HepG2 (cell line): ENCODE measurements around the gene TMEM19. TPM values are rescaled to one million over a fixed set of nuclear protein-coding genes. Genes with fewer than 3 reads are reported as not detected.

Experiments used
- ATAC-seq: fragments of 200-7000 bp; cut with Tn5 transposase; 3 replicates; pipeline ENCODE4 v1.9.1; 2020; ENCODE audit warnings: mild to moderate bottlenecking, moderate library complexity
- BruUV-seq: library from RNA; stranded (reverse); fragments of 400-500 nt; replicated peaks from 2 replicates; lab custom pipeline; 2021; lab: Mats Ljungman, UMichigan
- CTCF ChIA-PET: fragments of 300-600 bp; formaldehyde crosslinking; extraction: SDS; loops from one replicate; lab custom pipeline; 2021; ENCODE audit warnings: low total read pairs, inconsistent platforms, low intra/inter-chr PET ratio; lab: Yijun Ruan, JAX
- POLR2A ChIA-PET: fragments of 350-600 bp; sonication (Branson Sonifier 250); formaldehyde crosslinking; loops from one replicate; lab custom pipeline; 2020; ENCODE audit warnings: antibody characterized with exemption, inconsistent platforms; lab: Yijun Ruan, JAX
- DNase-seq: peaks from one replicate; pipeline ENCODE4 v3.0.0-alpha.2; 2015; ENCODE audit warnings: low spot score
- FAIRE-seq: peaks from 3 replicates; lab custom pipeline; 2011; peaks lifted over from hg19 to GRCh38; lab: Jason Lieb, UNC
- H2AFZ ChIP-seq: one replicate; pipeline ENCODE4 v1.6.1; 2011; ENCODE audit warnings: low read length, inconsistent platforms
- H3K27ac ChIP-seq: fragments of 300-600 bp; 3 replicates; pipeline ENCODE4 v1.8.0; 2011; ENCODE audit warnings: mixed run types, mild to moderate bottlenecking, mixed read lengths, low read length, inconsistent platforms; ENCODE audit not compliant: insufficient read depth; ENCODE audit errors: extremely low read length
- H3K27me3 ChIP-seq, 2 experiments: fragments of 200-600 bp in 1 of 2; 2 replicates in 1 of 2; 3 replicates in 1 of 2; pipeline versions ENCODE4 v1.6.0 to v1.8.0; 2011; ENCODE audit warnings: low read length in 2 of 2, mild to moderate bottlenecking in 2 of 2, moderate library complexity in 2 of 2, inconsistent platforms in 1 of 2; ENCODE audit not compliant: insufficient read depth in 2 of 2, control insufficient read depth in 1 of 2
- H3K36me3 ChIP-seq, 2 experiments: fragments of 200-600 bp in 1 of 2; replicated peaks in 1 of 2; 2 replicates in 1 of 2; 3 replicates in 1 of 2; pipeline versions ENCODE4 v1.5.1 to v1.8.0; 2011; ENCODE audit warnings: low read length in 2 of 2, inconsistent platforms in 1 of 2; ENCODE audit not compliant: insufficient read depth in 2 of 2, control insufficient read depth in 1 of 2
- H3K4me1 ChIP-seq: 2 replicates; pipeline ENCODE4 v1.5.1; 2012; ENCODE audit warnings: low read length, inconsistent platforms; ENCODE audit not compliant: insufficient read depth
- H3K4me2 ChIP-seq: 2 replicates; pipeline ENCODE4 v1.6.0; 2011; ENCODE audit warnings: low read depth, low read length, inconsistent platforms
- H3K4me3 ChIP-seq, 3 experiments: fragments of 200-600 bp in 1 of 3; sonication (generic), shearing (Covaris generic) in 1 of 3; replicated peaks in 1 of 3; 2 replicates each; pipeline ENCODE4 v1.5.1; 2011 to 2016; ENCODE audit warnings: low read length in 3 of 3, inconsistent platforms in 2 of 3, low read depth in 2 of 3, mild to moderate bottlenecking in 2 of 3, control low read depth in 1 of 3, mixed read lengths in 1 of 3; ENCODE audit not compliant: insufficient read depth in 1 of 3
- H3K79me2 ChIP-seq: one replicate; pipeline ENCODE4 v1.6.1; 2011; ENCODE audit warnings: low read length, inconsistent platforms; ENCODE audit not compliant: insufficient read depth
- H3K9ac ChIP-seq: 2 replicates; pipeline ENCODE4 v1.6.0; 2011; ENCODE audit warnings: mild to moderate bottlenecking, low read depth, low read length, inconsistent platforms; ENCODE audit not compliant: insufficient read depth
- H3K9me3 ChIP-seq: 2 replicates; pipeline ENCODE4 v1.5.1; 2012; ENCODE audit warnings: mild to moderate bottlenecking, low read length
- H4K20me1 ChIP-seq: 2 replicates; pipeline ENCODE4 v1.6.0; 2011; ENCODE audit warnings: inconsistent platforms, mild to moderate bottlenecking, low read length, moderate library complexity; ENCODE audit not compliant: insufficient read depth
- BRCA1 ChIP-seq: sonication (generic); formaldehyde crosslinking; IDR thresholded peaks from 2 replicates; pipeline ENCODE4 v1.4.0; 2020; ENCODE audit warnings: missing genetic modification reagents
- GTF2F1 ChIP-seq: fragments of 150-350 bp; IDR thresholded peaks from 2 replicates; pipeline ENCODE4 v1.6.1; 2014; ENCODE audit warnings: low read length
- NFATC3 ChIP-seq: sonication (generic); formaldehyde crosslinking; IDR thresholded peaks from 2 replicates; pipeline ENCODE4 v1.5.1; 2020; ENCODE audit warnings: mild to moderate bottlenecking, missing genetic modification reagents
- RFXAP ChIP-seq: sonication (generic); formaldehyde crosslinking; IDR thresholded peaks from 2 replicates; pipeline ENCODE4 v1.4.0; 2020; ENCODE audit warnings: missing genetic modification reagents, borderline replicate concordance
- SP5 ChIP-seq: IDR thresholded peaks from 2 replicates; pipeline ENCODE4 v1.6.1; 2016; ENCODE audit warnings: low read depth, borderline replicate concordance
- ZGPAT ChIP-seq: IDR thresholded peaks from 2 replicates; pipeline ENCODE4 v1.6.1; 2016; ENCODE audit warnings: mild to moderate bottlenecking
- ZNF326 ChIP-seq: sonication (generic); formaldehyde crosslinking; IDR thresholded peaks from 2 replicates; pipeline ENCODE4 v1.4.0; 2020; ENCODE audit warnings: missing genetic modification reagents, borderline replicate concordance
- ZNF563 ChIP-seq: sonication (generic); formaldehyde crosslinking; IDR thresholded peaks from 2 replicates; pipeline ENCODE4 v1.8.0; 2022; ENCODE audit warnings: mild to moderate bottlenecking, moderate library complexity, missing genetic modification reagents
- ZNF841 ChIP-seq: sonication (generic); formaldehyde crosslinking; IDR thresholded peaks from 2 replicates; pipeline ENCODE4 v1.8.1; 2023; ENCODE audit warnings: missing genetic modification reagents, borderline replicate concordance
- WGBS: methylation state at CpG from one replicate; pipeline ENCODE4 v1.1.6; 2017; ENCODE audit warnings: low lambda C conversion rate; 5-methylcytosine and 5-hydroxymethylcytosine counted together
- in situ Hi-C: cut with HindIII; loops from 2 replicates; pipeline ENCODE4 v1.10.0; 2017; ENCODE audit warnings: low pct_unique_long_range_greater_than_20kb; ENCODE audit not compliant: extremely low pct_ligation_motif_present
- intact Hi-C: fragments of 100-400 bp; cut with micrococcal nuclease; formaldehyde crosslinking; loops from one replicate; pipeline ENCODE4 v1.10.0; 2022; ENCODE audit not compliant: unreplicated experiment
- polyA plus RNA-seq, 8 experiments: library from polyadenylated mRNA; depleted of rRNA in 3 of 8; stranded (reverse) in 7 of 8; unstranded in 1 of 8; fragments of >200 nt; fragmentation: Illumina TruSeq in 4 of 8; extraction: Trizol in 4 of 8; gene quantifications; 2 replicates each; pipeline versions ENCODE4 v1.2.1 to v1.2.3, GENCODE V29; 2011 to 2016; ENCODE audit warnings: low read depth in 4 of 8, missing spikeins in 1 of 8, mixed read lengths in 1 of 8; ENCODE audit not compliant: insufficient read depth in 1 of 8
- total RNA-seq, 5 experiments: library from RNA; depleted of rRNA; stranded (reverse); fragments of >200 nt; fragmentation: Illumina TruSeq; extraction: Trizol; gene quantifications; 2 replicates each; pipeline ENCODE4 v1.2.3, GENCODE V29; 2016; ENCODE audit warnings: low read depth in 1 of 5
- TF ChIP-seq, protein P1 (sequence below): sonication (generic); formaldehyde crosslinking; IDR thresholded peaks from 2 replicates; pipeline ENCODE4 v1.5.0; 2020; ENCODE audit warnings: mild to moderate bottlenecking, missing genetic modification reagents
- TF ChIP-seq, protein P2 (sequence below): fragments of 450-650 bp; IDR thresholded peaks from 2 replicates; pipeline ENCODE4 v1.6.1; 2017

TMEM19 gene
- total and polyA plus RNA-seq, 2 of the 13 experiments (the other 11 are each of a cell fraction or from before 2014, with no cell fraction given) = 16.9 to 22.5 TPM

- TF ChIP-seq, protein P1, sequence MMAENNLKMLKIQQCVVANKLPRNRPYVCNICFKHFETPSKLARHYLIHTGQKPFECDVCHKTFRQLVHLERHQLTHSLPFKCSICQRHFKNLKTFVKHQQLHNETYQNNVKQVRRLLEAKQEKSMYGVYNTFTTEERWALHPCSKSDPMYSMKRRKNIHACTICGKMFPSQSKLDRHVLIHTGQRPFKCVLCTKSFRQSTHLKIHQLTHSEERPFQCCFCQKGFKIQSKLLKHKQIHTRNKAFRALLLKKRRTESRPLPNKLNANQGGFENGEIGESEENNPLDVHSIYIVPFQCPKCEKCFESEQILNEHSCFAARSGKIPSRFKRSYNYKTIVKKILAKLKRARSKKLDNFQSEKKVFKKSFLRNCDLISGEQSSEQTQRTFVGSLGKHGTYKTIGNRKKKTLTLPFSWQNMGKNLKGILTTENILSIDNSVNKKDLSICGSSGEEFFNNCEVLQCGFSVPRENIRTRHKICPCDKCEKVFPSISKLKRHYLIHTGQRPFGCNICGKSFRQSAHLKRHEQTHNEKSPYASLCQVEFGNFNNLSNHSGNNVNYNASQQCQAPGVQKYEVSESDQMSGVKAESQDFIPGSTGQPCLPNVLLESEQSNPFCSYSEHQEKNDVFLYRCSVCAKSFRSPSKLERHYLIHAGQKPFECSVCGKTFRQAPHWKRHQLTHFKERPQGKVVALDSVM = no peak
- TF ChIP-seq ZNF326 (CRISPR knock-in tag) (no peak), NFATC3 (CRISPR knock-in tag) (no peak), ZNF563 (CRISPR knock-in tag) (no peak)
- TF ChIP-seq, all 625 proteins: peak for 0
These were observed 45.6 kb upstream of the TMEM19 start (continued) for GRCh38 chr12:71640316-71640715.

DNA sequence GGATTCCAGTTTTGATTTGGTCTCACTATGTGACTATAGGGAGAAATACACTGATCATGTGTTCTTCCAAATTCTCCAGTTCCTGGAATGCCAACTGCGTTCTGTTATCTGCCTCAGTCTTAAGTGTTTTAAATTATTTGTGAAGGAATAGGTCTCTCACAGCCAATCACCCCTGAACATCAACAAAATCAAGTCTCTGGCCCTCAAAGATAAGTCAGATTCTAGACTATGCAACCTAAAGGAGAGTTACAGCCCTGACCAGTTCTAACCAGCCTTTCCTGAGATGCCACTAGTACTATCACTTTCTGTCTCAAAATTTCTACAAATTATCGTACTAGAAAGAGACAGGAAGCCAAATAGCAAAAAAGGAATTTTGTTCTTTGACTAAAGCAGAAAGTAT is 44.5 kb upstream of the TMEM19 start:
- H3K4me3 ChIP-seq = no peak overlapping the region
- WGBS = 95% methylated on average over 2 of the region's 2 CpGs
- H3K9ac ChIP-seq = no peak overlapping the region
- H3K36me3 ChIP-seq = peaks cover 8 to 63% of the 10 kb centered on the region in 2 experiments
- no peaks in the 10 kb centered on the region for H4K20me1 ChIP-seq
- H3K9me3 ChIP-seq = no peaks in the 10 kb centered on the region
- no peak for FAIRE-seq
- no peaks in the 10 kb centered on the region for H3K27me3 ChIP-seq
- in situ Hi-C loops = no loop called here
- no peak overlapping the region for H3K4me2 ChIP-seq
- no peak for TF ChIP-seq ZGPAT (CRISPR knock-in tag)
- no peak for TF ChIP-seq BRCA1
- no peak for TF ChIP-seq ZNF841 (CRISPR knock-in tag)
- TF ChIP-seq RFXAP (CRISPR knock-in tag) = no peak
- no peak for TF ChIP-seq SP5 (CRISPR knock-in tag)
- no peak for TF ChIP-seq GTF2F1
- TF ChIP-seq, protein P2, sequence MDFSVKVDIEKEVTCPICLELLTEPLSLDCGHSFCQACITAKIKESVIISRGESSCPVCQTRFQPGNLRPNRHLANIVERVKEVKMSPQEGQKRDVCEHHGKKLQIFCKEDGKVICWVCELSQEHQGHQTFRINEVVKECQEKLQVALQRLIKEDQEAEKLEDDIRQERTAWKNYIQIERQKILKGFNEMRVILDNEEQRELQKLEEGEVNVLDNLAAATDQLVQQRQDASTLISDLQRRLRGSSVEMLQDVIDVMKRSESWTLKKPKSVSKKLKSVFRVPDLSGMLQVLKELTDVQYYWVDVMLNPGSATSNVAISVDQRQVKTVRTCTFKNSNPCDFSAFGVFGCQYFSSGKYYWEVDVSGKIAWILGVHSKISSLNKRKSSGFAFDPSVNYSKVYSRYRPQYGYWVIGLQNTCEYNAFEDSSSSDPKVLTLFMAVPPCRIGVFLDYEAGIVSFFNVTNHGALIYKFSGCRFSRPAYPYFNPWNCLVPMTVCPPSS = no peak
- TF ChIP-seq, all 625 proteins: peak for 0
- ATAC-seq = no peak
- BruUV-seq = no TSS peak
- POLR2A ChIA-PET = no interaction called here
- DNase-seq = no peak
- intact Hi-C loops = no loop called here
- Histone ChIP-seq H3K4me1 (no peaks in the 10 kb centered on the region), H2AFZ (no peak overlapping the region), H3K27ac (no peak overlapping the region), H3K79me2 (no peaks in the 10 kb centered on the region)
- CTCF ChIA-PET = no interaction called here
